Stimulated activated naive CD8-positive, alpha-beta T cell treated with anti-CD3 and anti-CD28 coated beads, Interleukin-15, Interleukin-2, amounts not matched to agents 100 ng/mL and 50 ng/mL, for 24 hours (primary cell): ENCODE data around the gene PHACTR2.
"Not testable (repeated sequence)": the region's sequence is repeated elsewhere in the genome, so short reads cannot be mapped to it uniquely, and the experiment has no call there.

ENCODE experiments used
- H3K27ac Mint-ChIP-seq: one replicate; pipeline ENCODE4 v1.8.0; 2021; ENCODE audit warnings: mild to moderate bottlenecking, mixed read lengths
- H3K27me3 Mint-ChIP-seq: one replicate; pipeline ENCODE4 v1.8.0; 2021; ENCODE audit warnings: mixed read lengths
- H3K36me3 Mint-ChIP-seq: one replicate; pipeline ENCODE4 v1.8.0; 2021; ENCODE audit warnings: low read depth, mixed read lengths
- H3K4me1 Mint-ChIP-seq: one replicate; pipeline ENCODE4 v1.8.0; 2021; ENCODE audit warnings: low read depth, mixed read lengths
- H3K4me3 Mint-ChIP-seq: one replicate; pipeline ENCODE4 v1.8.0; 2021; ENCODE audit warnings: mild to moderate bottlenecking, mixed read lengths
- H3K9me3 Mint-ChIP-seq: one replicate; pipeline ENCODE4 v1.8.0; 2021; ENCODE audit warnings: mixed read lengths

Gene PHACTR2

DNA sequence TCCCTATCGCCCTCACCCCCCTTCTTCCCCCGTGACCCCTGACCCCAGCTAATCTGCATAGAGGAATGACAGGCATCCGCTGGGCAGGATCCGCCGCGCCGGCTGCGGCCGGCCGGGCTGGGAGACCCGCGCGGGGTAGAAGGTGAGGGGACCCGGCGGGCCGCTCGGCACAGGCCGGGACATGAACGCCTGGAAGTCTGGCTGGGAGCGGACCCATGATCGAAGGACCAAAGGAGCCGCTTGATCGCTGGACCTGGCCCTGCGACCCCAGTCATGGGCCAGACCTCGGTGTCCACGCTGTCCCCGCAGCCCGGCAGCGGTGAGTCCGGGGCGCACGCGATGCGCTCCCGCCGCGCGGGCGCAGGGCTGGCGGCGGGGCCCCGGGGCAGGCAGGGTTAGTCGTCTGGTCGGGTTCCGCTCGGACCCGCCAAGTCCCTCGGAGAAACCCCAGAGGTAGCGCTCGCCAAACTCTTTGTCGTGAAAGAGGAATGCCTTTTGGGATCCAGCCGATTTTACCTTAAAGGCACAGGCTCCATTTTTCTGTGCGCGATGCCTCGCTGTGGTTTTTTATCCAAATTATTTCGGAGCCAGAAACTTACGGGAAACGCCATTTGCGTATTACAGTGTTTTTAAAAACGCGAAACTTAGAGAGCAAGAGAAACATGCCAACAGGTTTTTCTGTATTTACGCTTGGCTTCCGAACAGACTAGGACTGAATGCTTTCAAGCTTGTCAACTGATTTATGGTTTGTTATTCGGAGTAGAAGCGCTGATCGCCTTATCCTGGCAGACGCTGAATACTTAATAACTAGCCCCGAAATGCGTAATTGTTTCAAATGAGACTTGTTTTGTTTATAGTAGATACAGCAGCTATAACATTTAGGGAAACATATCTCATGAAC lies at the start of gene PHACTR2:
TSS of gene PHACTR2 (plus strand) at position 75 of the 901 bp plus-strand sequence. CDS start at position 274, 199 bp downstream.
- Mint-ChIP-seq H3K36me3 (peaks cover 13% of the 10 kb centered on the region), H3K27ac (no peak within 1 kb of the TSS), H3K4me3 (peak within 1 kb of the TSS; percentile 87), H3K4me1 (peaks cover 14% of the 10 kb centered on the region), H3K9me3 (peaks cover 17% of the 10 kb centered on the region), H3K27me3 (peaks cover 62% of the 10 kb centered on the region)

DNA sequence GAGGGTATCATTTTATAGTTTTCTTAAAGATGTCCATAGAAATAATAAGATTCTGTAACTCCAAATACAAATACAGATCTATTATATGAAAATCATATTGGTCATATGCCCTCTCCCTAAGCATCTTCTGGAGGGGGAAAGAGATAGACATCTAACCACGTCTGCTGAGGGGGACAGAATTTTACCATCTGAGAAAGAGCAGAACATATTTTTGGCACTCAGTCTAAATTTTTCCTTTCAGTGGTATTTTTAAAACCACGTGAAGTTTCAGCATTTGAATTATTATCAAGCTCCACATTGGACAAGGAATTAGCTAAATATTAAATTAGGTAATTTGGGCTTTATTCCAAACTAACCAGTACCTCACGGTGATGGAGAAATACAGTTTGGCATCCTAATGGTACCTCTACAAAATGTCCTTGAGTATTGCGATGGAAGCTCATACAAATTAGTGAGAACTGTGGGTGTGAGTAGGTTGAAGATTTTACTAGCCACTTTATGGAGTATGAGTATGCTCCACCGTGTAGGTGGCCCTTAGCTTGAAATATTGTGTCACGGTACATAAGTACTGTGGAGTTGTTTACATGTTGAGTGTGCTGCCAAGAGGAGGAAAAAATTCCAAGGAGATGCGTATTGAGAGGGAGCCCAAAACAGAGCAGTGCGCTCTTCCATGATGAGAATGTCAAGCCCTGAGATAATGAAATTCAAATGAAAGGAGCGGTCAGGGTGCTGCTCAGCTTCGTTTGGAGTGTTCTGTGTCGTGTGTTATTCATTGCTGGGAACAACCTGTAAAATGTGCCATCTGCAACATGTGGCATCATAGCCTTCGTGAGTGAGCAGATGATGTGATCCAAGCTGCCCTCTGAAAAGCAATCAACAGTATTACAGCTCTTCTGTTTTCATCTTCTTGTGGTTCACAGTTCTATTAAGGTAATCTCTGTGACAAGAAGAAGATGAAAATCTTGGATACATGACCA lies 48.4 kb upstream of the PHACTR2 start:
- H3K27me3 Mint-ChIP-seq, result peaks cover 3% of the 10 kb centered on the region
- H3K27ac Mint-ChIP-seq, result peak overlapping the region; percentile 55
- no peak overlapping the region for H3K4me3 Mint-ChIP-seq
- H3K9me3 Mint-ChIP-seq, result peaks cover 7% of the 10 kb centered on the region
- H3K4me1 Mint-ChIP-seq, result peaks cover 30% of the 10 kb centered on the region
- no peaks in the 10 kb centered on the region for H3K36me3 Mint-ChIP-seq

DNA sequence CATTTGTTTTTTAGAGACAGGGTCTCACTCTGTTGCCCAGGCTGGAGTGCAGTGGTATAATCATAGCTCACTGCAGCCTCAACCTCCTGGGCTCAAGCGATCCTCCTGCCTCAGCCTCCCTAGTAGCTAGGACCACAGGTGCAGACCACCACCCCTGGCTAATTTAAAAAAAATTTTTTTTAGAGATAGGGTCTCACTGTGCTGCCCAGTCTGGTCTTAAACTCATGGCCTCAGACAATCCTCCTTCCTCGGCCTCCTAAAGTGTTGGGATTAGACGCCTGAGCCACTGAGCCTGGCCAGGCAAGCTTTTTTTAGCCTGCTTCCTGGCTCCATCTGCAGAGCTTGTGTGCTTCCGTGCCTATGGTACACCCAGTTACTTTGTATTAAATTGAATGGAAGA lies 46.6 kb upstream of the PHACTR2 start:
- H3K4me1 Mint-ChIP-seq, result peaks cover 20% of the 10 kb centered on the region
- H3K27ac Mint-ChIP-seq, H3K36me3 Mint-ChIP-seq, H3K27me3 Mint-ChIP-seq, H3K9me3 Mint-ChIP-seq, H3K4me3 Mint-ChIP-seq: not testable (repeated sequence)

DNA sequence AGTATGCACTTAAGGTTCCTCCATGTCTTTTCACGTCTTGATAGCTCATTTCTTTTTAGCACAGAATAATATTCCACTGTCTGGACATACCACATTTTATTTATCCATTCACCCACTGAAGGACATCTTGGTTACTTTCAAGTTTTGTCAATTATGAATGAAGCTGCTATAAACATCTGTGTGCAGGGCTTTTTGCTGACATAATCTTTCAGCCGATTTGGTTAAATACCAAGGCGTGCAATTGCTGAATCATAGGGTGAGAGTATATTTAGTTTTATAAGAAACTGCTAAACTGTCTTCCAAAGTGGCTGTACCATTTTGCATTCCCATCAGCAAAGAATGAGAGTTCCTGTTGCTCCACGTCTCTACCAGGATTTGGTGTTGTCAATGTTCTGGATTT lies 44.9 kb upstream of the PHACTR2 start:
- no peaks in the 10 kb centered on the region for H3K36me3 Mint-ChIP-seq
- no peak overlapping the region for H3K27ac Mint-ChIP-seq
- peaks cover 3% of the 10 kb centered on the region for H3K27me3 Mint-ChIP-seq
- peaks cover 20% of the 10 kb centered on the region for H3K4me1 Mint-ChIP-seq
- H3K4me3 Mint-ChIP-seq, result no peak overlapping the region
- H3K9me3 Mint-ChIP-seq, result peaks cover 7% of the 10 kb centered on the region

DNA sequence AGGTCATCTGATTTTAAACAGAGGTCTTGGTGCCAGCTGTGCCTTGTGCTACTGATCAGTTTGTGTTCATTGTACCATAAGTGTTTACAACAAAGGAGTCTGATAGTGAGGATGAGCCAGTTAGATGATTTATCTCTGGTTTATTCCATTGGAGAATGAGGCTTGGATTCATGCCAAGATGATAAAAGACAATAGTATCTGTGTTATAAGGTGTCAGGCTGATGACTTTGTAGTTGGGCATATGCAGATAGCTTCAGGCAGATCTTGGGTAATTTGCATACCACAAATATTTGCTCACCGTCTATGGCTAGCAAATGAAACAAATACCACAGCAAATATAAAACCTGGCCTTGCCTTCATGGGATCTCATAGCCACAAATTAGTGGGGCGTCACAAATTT lies 43.3 kb upstream of the PHACTR2 start:
- peaks cover 6% of the 10 kb centered on the region for H3K9me3 Mint-ChIP-seq
- no peak overlapping the region for H3K27ac Mint-ChIP-seq
- H3K4me1 Mint-ChIP-seq, result peaks cover 7% of the 10 kb centered on the region
- peaks cover 3% of the 10 kb centered on the region for H3K27me3 Mint-ChIP-seq
- H3K4me3 Mint-ChIP-seq, result no peak overlapping the region
- no peaks in the 10 kb centered on the region for H3K36me3 Mint-ChIP-seq

DNA sequence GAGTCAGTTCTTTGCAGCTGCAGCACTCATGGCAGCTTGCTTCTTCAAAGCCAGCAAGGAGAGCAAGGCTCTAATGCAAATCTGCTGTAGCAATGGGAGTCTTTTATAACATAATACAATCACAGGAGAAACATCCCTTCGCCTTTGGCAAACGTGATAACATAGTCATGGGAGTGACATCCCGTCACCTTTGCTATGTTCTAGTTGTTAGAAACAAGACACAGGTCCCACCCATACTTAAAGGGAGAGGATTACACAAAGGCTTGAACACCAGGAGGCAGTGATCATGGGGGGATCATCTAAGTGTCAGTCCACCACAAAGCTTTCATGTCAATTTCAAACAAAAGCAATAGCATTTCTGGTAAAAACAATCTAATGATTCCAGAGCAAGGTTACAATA lies 40.1 kb upstream of the PHACTR2 start:
- H3K36me3 Mint-ChIP-seq, result no peaks in the 10 kb centered on the region
- H3K9me3 Mint-ChIP-seq, result peaks cover 1% of the 10 kb centered on the region
- H3K4me3 Mint-ChIP-seq, result no peak overlapping the region
- H3K27ac Mint-ChIP-seq, result no peak overlapping the region
- peaks cover 3% of the 10 kb centered on the region for H3K4me1 Mint-ChIP-seq
- H3K27me3 Mint-ChIP-seq, result peaks cover 1% of the 10 kb centered on the region

DNA sequence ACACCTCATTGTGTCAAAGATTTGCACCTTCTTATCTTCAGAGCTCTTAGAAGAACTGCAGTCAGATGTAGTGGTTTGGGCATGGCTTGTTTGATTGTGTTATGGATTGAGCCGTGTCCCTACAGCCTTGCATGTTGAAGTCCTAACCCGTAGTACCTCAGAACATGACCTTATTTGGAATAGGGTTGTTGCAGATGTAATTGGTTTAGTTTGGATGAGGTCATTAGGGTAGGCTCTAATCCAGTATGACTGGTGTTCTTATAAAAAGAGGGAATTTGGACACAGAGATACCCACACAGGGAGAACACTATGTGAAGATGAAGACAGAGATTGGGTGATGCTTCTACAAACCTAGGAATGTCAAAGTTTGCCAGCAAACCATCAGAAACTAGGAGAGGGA lies 35.4 kb upstream of the PHACTR2 start:
- no peaks in the 10 kb centered on the region for H3K9me3 Mint-ChIP-seq
- no peak overlapping the region for H3K4me3 Mint-ChIP-seq
- no peaks in the 10 kb centered on the region for H3K36me3 Mint-ChIP-seq
- no peak overlapping the region for H3K27ac Mint-ChIP-seq
- no peaks in the 10 kb centered on the region for H3K27me3 Mint-ChIP-seq
- peaks cover 13% of the 10 kb centered on the region for H3K4me1 Mint-ChIP-seq

DNA sequence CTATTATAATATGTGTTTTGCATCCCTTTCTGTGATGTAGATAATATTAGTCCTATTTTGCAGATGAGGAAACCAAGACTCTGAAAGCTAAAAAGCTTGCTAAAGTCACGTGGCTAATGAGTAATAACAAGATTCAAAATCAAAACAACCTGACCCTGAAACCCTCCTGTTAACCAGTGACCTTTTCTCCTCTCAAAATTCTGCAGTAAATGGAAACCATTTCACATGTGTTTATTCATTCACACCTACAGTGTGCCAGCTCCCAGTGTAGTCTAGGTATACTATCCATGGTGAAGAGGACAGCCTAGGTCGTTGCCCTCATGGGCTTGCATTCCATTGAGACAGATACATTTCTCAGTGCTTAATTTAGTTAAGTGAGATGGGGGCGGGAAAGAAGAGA lies 30.6 kb upstream of the PHACTR2 start:
- H3K27me3 Mint-ChIP-seq, result no peaks in the 10 kb centered on the region
- H3K4me1 Mint-ChIP-seq, result peaks cover 25% of the 10 kb centered on the region
- H3K4me3 Mint-ChIP-seq, result peak overlapping the region; percentile 17
- H3K27ac Mint-ChIP-seq, result peak overlapping the region; percentile 61
- no peaks in the 10 kb centered on the region for H3K9me3 Mint-ChIP-seq
- peaks cover 3% of the 10 kb centered on the region for H3K36me3 Mint-ChIP-seq

DNA sequence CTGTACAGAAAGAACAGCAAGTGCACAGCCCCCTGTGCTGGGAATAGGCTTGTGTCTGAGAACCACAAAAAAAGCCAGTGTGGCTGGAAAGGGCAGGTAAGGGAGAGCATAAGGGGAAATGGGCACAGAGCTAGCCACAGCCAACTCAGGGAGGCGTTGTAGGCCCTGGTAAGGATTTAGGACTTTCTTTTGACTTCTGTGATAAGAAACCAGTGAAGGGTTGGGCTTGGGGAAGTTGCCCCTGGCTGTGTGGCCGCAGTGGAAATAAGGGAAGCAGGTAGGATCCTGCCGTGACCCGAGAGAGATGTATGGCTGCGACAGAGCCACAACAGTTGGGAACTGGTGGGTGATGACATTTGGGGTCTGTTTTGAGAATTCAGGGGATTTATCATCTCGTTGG lies 30.0 kb upstream of the PHACTR2 start:
- peaks cover 25% of the 10 kb centered on the region for H3K4me1 Mint-ChIP-seq
- peaks cover 3% of the 10 kb centered on the region for H3K36me3 Mint-ChIP-seq
- H3K27ac Mint-ChIP-seq, result peak overlapping the region; percentile 61
- H3K9me3 Mint-ChIP-seq, result no peaks in the 10 kb centered on the region
- peak overlapping the region; percentile 17 for H3K4me3 Mint-ChIP-seq
- no peaks in the 10 kb centered on the region for H3K27me3 Mint-ChIP-seq

DNA sequence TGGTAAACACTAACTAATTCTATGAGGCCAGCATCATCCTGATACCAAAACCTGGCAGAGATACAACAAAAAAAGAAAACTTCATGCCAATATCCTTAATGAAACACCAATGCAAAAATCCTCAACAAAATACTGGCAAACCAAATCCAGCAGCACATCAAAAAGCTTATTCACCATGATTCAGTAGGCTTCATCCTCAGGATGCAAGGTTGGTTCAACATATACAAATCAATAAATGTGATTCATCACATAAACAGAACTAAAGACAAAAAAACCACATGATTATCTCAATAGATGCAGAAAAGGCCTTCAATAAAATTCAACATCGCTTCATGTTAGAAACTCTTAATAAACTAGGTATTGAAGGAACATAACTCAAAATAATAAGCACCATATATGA lies 28.4 kb upstream of the PHACTR2 start:
- H3K9me3 Mint-ChIP-seq, H3K36me3 Mint-ChIP-seq, H3K4me3 Mint-ChIP-seq, H3K27me3 Mint-ChIP-seq, H3K27ac Mint-ChIP-seq: not testable (repeated sequence)
- H3K4me1 Mint-ChIP-seq, result peaks cover 25% of the 10 kb centered on the region

DNA sequence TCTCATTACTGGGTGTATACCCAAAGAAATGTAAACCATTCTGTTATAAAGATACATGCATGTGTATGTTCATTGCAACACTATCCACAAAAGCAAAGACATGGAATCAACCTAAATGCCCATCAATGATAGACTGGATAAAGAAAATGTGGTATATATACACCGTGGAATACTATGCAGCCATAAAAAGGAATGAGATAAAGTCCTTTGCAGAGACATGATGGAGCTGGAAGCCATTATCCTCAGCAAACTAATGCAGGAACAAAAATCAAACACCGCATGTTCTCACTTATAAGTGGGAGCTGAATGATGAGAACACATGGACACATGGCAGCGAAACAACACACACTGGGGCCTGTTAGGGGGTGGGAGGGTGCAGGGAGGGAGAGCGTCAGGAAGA lies 26.4 kb upstream of the PHACTR2 start:
- peaks cover 23% of the 10 kb centered on the region for H3K4me1 Mint-ChIP-seq
- H3K4me3 Mint-ChIP-seq, H3K9me3 Mint-ChIP-seq, H3K27ac Mint-ChIP-seq, H3K27me3 Mint-ChIP-seq, H3K36me3 Mint-ChIP-seq: not testable (repeated sequence)

DNA sequence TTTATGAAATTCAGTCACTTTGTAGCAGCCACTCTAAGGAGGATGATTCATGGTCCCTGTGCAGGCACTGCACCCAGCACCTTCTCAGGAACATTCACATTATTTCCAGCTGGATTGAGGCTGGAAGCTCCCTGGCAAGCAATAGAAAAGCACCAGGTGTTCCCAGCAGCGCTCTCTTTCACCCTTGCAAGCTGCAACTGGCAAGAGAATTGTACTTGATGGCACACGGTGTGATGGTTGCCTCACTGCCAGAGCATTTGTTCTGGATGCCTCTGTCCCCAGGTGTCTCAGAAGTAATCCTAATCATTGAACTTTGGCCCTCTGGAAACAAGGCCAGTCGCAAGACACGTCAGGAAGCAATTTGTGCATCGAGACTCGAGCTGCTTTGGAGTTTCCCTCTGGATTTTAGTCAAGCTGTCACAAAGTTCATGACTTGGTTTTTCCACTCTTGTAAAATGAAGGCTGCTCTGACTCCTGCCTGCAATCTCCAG lies 24.9 kb upstream of the PHACTR2 start:
- H3K27ac Mint-ChIP-seq, result no peak overlapping the region
- H3K4me1 Mint-ChIP-seq, result peaks cover 7% of the 10 kb centered on the region
- no peak overlapping the region for H3K4me3 Mint-ChIP-seq
- no peaks in the 10 kb centered on the region for H3K9me3 Mint-ChIP-seq
- H3K36me3 Mint-ChIP-seq, result peaks cover 3% of the 10 kb centered on the region
- no peaks in the 10 kb centered on the region for H3K27me3 Mint-ChIP-seq

DNA sequence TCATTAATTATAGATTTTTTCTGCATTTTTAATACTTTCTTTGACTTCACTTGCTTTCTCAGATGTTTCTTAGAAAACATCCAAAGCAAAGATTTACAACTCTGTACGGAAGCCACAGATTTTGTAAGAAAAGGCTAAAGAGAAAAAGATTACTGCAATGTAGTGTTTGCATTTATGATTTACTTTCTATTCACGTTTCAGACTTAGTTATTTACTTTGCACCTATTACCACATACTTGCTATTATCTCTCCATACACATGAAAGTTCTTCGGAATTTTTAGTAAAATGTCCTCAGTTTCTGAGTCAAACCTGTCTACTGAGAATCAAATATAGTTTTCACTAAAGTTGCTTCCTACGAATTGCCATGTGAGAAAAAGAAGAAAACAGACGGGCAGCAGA lies 22.2 kb upstream of the PHACTR2 start:
- no peak overlapping the region for H3K27ac Mint-ChIP-seq
- H3K4me3 Mint-ChIP-seq, result no peak overlapping the region
- no peaks in the 10 kb centered on the region for H3K4me1 Mint-ChIP-seq
- no peaks in the 10 kb centered on the region for H3K27me3 Mint-ChIP-seq
- H3K9me3 Mint-ChIP-seq, result peaks cover 13% of the 10 kb centered on the region
- peaks cover 11% of the 10 kb centered on the region for H3K36me3 Mint-ChIP-seq

DNA sequence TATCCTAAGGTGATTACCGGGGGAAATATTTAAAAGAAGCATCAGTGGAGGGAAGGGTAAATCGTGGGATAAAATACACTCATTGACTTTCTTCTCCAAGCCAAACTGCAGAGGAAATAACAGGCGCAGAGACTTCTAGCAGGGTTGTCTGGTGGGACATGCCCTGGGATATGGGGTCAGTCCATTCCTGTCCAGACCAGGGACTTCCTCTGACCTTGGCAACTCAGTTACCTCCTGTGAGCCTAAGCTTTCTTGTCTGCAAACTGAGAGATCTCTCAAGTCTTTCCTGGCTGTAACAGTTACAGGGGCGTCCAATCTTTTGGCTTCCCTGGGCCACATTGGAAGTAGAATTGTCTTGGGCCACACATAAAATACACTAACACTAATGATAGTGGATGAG lies 21.7 kb upstream of the PHACTR2 start:
- peaks cover 15% of the 10 kb centered on the region for H3K9me3 Mint-ChIP-seq
- no peak overlapping the region for H3K27ac Mint-ChIP-seq
- H3K4me1 Mint-ChIP-seq, result no peaks in the 10 kb centered on the region
- no peaks in the 10 kb centered on the region for H3K27me3 Mint-ChIP-seq
- peaks cover 13% of the 10 kb centered on the region for H3K36me3 Mint-ChIP-seq
- no peak overlapping the region for H3K4me3 Mint-ChIP-seq

DNA sequence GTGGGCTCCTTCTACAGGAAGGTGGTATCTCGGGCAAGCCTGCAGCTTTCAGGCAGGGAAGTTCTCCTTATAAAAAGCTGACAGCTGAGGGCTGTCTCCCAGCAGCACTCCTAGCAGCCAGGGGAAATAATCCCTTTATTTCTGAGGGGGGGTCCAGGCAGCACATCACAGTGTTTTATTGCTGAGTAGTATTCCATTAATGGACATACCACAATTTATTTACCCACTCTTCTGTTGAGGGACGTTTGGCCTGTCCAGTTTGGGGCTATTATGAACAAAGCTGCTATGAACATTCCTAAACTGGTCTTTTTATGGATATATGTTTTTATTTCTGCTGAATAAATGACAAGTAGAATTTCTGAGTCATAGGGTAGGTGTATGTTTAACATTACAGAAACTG lies 20.0 kb upstream of the PHACTR2 start:
- Mint-ChIP-seq H3K9me3 (peaks cover 17% of the 10 kb centered on the region), H3K4me1 (no peaks in the 10 kb centered on the region), H3K27me3 (no peaks in the 10 kb centered on the region), H3K36me3 (peaks cover 15% of the 10 kb centered on the region), H3K27ac (no peak overlapping the region), H3K4me3 (no peak overlapping the region)
